CD4-positive, alpha-beta T cell (primary cell): Measurements from ENCODE around the gene FRMD4B. TPM values are rescaled to one million over a fixed set of nuclear protein-coding genes. Genes with fewer than 3 reads are reported as not detected.

ENCODE experiments used
- ATAC-seq: fragments of 200-7000 bp; cut with Tn5 transposase; one replicate; pipeline ENCODE4 v1.10.0; 2022; ENCODE audit warnings: mild to moderate bottlenecking; ENCODE audit not compliant: poor library complexity
- CTCF ChIA-PET: fragments of 350-600 bp; sonication (Branson Sonifier 250); formaldehyde crosslinking; loops from one replicate; lab custom pipeline; 2021; ENCODE audit warnings: antibody characterized with exemption, inconsistent platforms; lab: Charles Lee
- POLR2A ChIA-PET: fragments of 350-600 bp; sonication (Branson Sonifier 250); formaldehyde crosslinking; loops from one replicate; lab custom pipeline; 2021; ENCODE audit warnings: antibody characterized with exemption, inconsistent platforms; lab: Charles Lee
- DNase-seq, 14 experiments: peaks; one replicate each; pipeline ENCODE4 v3.0.0-alpha.2; 2013 to 2020; ENCODE audit warnings: mixed read lengths in 2 of 14
- H3K27ac ChIP-seq, 2 donors: one replicate each; pipeline versions ENCODE4 v1.5.1 to v1.7.0; 2013; ENCODE audit warnings: low read length in 2 of 2, low read depth in 1 of 2, mild to moderate bottlenecking in 1 of 2
- H3K27me3 ChIP-seq, 2 experiments: 1 replicate in 1 of 2; 2 replicates in 1 of 2; pipeline versions ENCODE4 v1.6.1 to v1.7.0; 2013; ENCODE audit warnings: low read length in 2 of 2, control low read depth in 1 of 2, mild to moderate bottlenecking in 1 of 2, moderate library complexity in 1 of 2; ENCODE audit not compliant: insufficient read depth in 2 of 2, control insufficient read depth in 1 of 2
- H3K36me3 ChIP-seq: one replicate; pipeline ENCODE4 v1.6.1; 2013; ENCODE audit warnings: low read length, control low read depth; ENCODE audit not compliant: insufficient read depth
- H3K4me1 ChIP-seq: one replicate; pipeline ENCODE4 v1.6.1; 2013; ENCODE audit warnings: low read length, control low read depth; ENCODE audit not compliant: insufficient read depth
- H3K4me3 ChIP-seq: one replicate; pipeline ENCODE4 v1.5.1; 2013; ENCODE audit warnings: mild to moderate bottlenecking, low read length, moderate library complexity
- H3K9me3 ChIP-seq, 2 experiments: 1 replicate in 1 of 2; 2 replicates in 1 of 2; pipeline versions ENCODE4 v1.6.1 to v1.7.0; 2013; ENCODE audit warnings: low read length in 2 of 2, mild to moderate bottlenecking in 2 of 2, control low read depth in 1 of 2, moderate library complexity in 1 of 2; ENCODE audit not compliant: control insufficient read depth in 1 of 2, insufficient read depth in 1 of 2
- H3K27ac Mint-ChIP-seq: one replicate; pipeline ENCODE4 v1.8.0; 2020; ENCODE audit warnings: mixed read lengths
- H3K27me3 Mint-ChIP-seq: one replicate; pipeline ENCODE4 v1.8.0; 2021; ENCODE audit warnings: mixed read lengths
- H3K36me3 Mint-ChIP-seq: one replicate; pipeline ENCODE4 v1.8.0; 2021; ENCODE audit warnings: low read depth, mixed read lengths
- H3K4me1 Mint-ChIP-seq: one replicate; pipeline ENCODE4 v1.8.0; 2021; ENCODE audit warnings: low read depth, mixed read lengths
- H3K4me3 Mint-ChIP-seq: one replicate; pipeline ENCODE4 v1.8.0; 2020; ENCODE audit warnings: mild to moderate bottlenecking, mixed read lengths
- H3K9me3 Mint-ChIP-seq: one replicate; pipeline ENCODE4 v1.8.0; 2020; ENCODE audit warnings: mixed read lengths
- intact Hi-C, 2 experiments: fragments of 100-400 bp; cut with DNase I in 1 of 2; cut with micrococcal nuclease in 1 of 2; formaldehyde crosslinking; loops; one replicate each; pipeline versions ENCODE4 v1.15.1 to v1.9.0; 2023 to 2025; cut with DNase I, micrococcal nuclease
- total RNA-seq, 174 experiments: library from RNA in 2 of 174; stranded (reverse) in 2 of 174; gene quantifications; one replicate each; pipeline ENCODE4 v1.2.3 and lab custom pipeline; 2021 to 2026
- TF ChIP-seq, protein P1 (sequence below): fragments of 200-600 bp; IDR thresholded peaks from one replicate; pipeline ENCODE4 v1.8.0; 2022; ENCODE audit warnings: antibody characterized with exemption, mild to moderate bottlenecking

FRMD4B gene
- total RNA-seq, 2 experiments from 2014 or later: 5.5 to 7.7 TPM

DNA sequence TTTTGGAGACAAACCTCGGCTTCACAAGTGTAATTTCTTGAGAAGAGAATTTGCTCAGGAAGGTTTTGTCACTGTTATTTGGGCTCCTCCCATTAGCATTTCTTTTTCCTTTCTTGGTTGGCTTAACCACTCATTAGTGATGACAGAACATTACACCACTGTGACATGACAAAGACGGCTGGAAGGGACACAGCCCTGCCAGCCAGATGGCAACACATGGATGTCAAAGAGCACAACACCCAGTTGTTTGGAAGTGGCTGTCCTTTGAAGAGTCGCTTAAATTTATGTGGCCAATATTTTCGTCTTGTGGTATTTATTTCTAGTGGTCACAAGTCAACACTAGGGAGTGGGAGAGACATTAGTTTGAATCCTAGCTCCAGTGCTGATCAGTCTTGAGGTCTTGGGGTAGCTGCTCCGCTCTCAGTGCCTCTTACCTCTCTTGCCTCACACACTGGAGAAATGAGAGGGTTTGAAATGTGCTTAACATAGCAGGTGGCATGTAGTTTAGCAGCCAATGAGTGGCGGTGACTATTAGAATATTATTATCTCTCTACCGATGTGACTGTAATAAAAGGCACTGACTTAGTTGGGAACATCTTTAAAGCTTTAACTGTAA, 92.8 kb downstream of the FRMD4B start:
- intact Hi-C loops: no loop called here
- no peaks in the 10 kb centered on the region for H3K36me3 Mint-ChIP-seq
- Histone ChIP-seq H3K4me3 (no peak overlapping the region), H3K36me3 (no peaks in the 10 kb centered on the region), H3K27ac (no peak overlapping the region), H3K9me3 (no peaks in the 10 kb centered on the region), H3K4me1 (peaks cover 5% of the 10 kb centered on the region), H3K27me3 (no peaks in the 10 kb centered on the region)
- no peak for ATAC-seq
- H3K27ac Mint-ChIP-seq: no peak overlapping the region
- TF ChIP-seq, protein P1, sequence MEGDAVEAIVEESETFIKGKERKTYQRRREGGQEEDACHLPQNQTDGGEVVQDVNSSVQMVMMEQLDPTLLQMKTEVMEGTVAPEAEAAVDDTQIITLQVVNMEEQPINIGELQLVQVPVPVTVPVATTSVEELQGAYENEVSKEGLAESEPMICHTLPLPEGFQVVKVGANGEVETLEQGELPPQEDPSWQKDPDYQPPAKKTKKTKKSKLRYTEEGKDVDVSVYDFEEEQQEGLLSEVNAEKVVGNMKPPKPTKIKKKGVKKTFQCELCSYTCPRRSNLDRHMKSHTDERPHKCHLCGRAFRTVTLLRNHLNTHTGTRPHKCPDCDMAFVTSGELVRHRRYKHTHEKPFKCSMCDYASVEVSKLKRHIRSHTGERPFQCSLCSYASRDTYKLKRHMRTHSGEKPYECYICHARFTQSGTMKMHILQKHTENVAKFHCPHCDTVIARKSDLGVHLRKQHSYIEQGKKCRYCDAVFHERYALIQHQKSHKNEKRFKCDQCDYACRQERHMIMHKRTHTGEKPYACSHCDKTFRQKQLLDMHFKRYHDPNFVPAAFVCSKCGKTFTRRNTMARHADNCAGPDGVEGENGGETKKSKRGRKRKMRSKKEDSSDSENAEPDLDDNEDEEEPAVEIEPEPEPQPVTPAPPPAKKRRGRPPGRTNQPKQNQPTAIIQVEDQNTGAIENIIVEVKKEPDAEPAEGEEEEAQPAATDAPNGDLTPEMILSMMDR: no peak
- H3K4me3 Mint-ChIP-seq: no peak overlapping the region
- no peaks in the 10 kb centered on the region for H3K27me3 Mint-ChIP-seq
- H3K4me1 Mint-ChIP-seq: peaks cover 9% of the 10 kb centered on the region
- no peak for DNase-seq
- POLR2A ChIA-PET: no interaction called here
- CTCF ChIA-PET: interaction anchor here (0.8 kb wide), 1 partner anchor 13 kb away, joined by 3 read pairs; no protein-coding TSS in a partner anchor
- no peaks in the 10 kb centered on the region for H3K9me3 Mint-ChIP-seq

DNA sequence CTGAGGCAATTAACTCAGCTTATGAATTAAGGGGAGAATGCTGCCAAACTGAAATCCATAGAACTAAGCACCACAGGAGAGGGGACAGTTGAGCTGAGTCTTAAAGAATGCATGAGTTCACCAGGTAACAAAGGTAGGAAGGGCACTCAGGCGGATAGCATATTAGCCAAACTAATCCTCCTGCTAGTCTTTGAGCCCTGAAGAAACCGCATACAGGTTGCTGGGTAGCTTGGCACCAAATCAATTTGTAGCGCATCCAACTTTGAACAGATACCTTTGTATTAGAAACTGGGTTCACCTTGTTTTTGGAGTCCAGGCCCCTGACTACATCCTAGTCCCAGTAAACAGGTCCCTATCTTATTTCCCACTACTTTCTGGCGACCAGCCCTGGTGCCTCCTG, 93.7 kb downstream of the FRMD4B start:
- Histone ChIP-seq H3K27me3 (no peaks in the 10 kb centered on the region), H3K27ac (no peak overlapping the region), H3K4me1 (peaks cover 7% of the 10 kb centered on the region), H3K4me3 (no peak overlapping the region), H3K36me3 (no peaks in the 10 kb centered on the region), H3K9me3 (no peaks in the 10 kb centered on the region)
- ChIA-PET POLR2A (interaction anchor here (1.1 kb wide), 1 partner anchor 12 kb away, joined by 3 read pairs; no protein-coding TSS in a partner anchor), CTCF (no interaction called here)
- H3K4me1 Mint-ChIP-seq: peaks cover 10% of the 10 kb centered on the region
- DNase-seq (no peak), ATAC-seq (no peak)
- no peaks in the 10 kb centered on the region for H3K27me3 Mint-ChIP-seq
- TF ChIP-seq, protein P1: no peak
- H3K9me3 Mint-ChIP-seq: no peaks in the 10 kb centered on the region
- H3K36me3 Mint-ChIP-seq: no peaks in the 10 kb centered on the region
- intact Hi-C loops: no loop called here
- H3K4me3 Mint-ChIP-seq: no peak overlapping the region
- no peak overlapping the region for H3K27ac Mint-ChIP-seq

DNA sequence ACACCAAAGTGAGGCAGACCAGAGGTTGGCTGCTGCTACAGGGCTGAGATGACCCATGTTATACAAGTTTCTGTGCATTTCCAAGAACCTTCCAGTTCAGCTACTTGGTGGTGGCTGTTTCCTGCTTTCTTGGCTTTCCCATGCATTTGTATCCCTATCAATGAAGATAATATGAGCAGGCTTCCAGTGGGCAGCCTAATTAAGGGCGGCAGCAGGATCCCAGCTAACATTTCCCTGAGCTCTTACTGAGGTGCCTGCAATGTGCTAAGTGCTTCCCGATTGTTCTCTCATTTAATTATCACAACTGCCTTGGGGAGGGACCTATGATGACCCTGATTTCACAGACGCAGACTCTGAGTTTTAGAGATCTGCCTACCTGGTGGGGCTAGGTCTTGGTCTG, 95.5 kb downstream of the FRMD4B start:
- no peaks in the 10 kb centered on the region for H3K36me3 Mint-ChIP-seq
- peaks cover 10% of the 10 kb centered on the region for H3K4me1 Mint-ChIP-seq
- H3K9me3 Mint-ChIP-seq: no peaks in the 10 kb centered on the region
- Histone ChIP-seq H3K4me3 (no peak overlapping the region), H3K27ac (no peak overlapping the region), H3K27me3 (no peaks in the 10 kb centered on the region), H3K36me3 (no peaks in the 10 kb centered on the region), H3K4me1 (peaks cover 7% of the 10 kb centered on the region), H3K9me3 (no peaks in the 10 kb centered on the region)
- H3K4me3 Mint-ChIP-seq: no peak overlapping the region
- no peak for DNase-seq
- ChIA-PET POLR2A (no interaction called here), CTCF (no interaction called here)
- ATAC-seq: no peak
- H3K27ac Mint-ChIP-seq: no peak overlapping the region
- H3K27me3 Mint-ChIP-seq: no peaks in the 10 kb centered on the region
- intact Hi-C loops: no loop called here
- TF ChIP-seq, protein P1: no peak
